IMR-90 (cell line): Measurements from ENCODE around the gene ST14. TPM values are rescaled to one million over a fixed set of nuclear protein-coding genes. Genes with fewer than 3 reads are reported as not detected.

ENCODE experiments used
- ATAC-seq: fragments of 200-7000 bp; cut with Tn5 transposase; 2 replicates; pipeline ENCODE4 v1.9.1; 2020; ENCODE audit warnings: low read depth, mild to moderate bottlenecking, moderate library complexity
- BruUV-seq: library from RNA; stranded (reverse); fragments of 400-500 nt; replicated peaks from 2 replicates; lab custom pipeline; 2021; lab: Mats Ljungman, UMichigan
- CTCF ChIA-PET: fragments of 300-600 bp; formaldehyde crosslinking; extraction: SDS; loops from one replicate; lab custom pipeline; 2021; ENCODE audit warnings: antibody characterized with exemption; lab: Yijun Ruan, JAX
- POLR2A ChIA-PET: fragments of 300-600 bp; sonication (Branson Sonifier 250); formaldehyde crosslinking; loops from one replicate; lab custom pipeline; 2022; ENCODE audit warnings: antibody characterized with exemption; ENCODE audit not compliant: unreplicated experiment; lab: Charles Lee
- DNase-seq: peaks from one replicate; pipeline ENCODE4 v3.0.0; 2013
- H2AFZ ChIP-seq: replicated peaks from 2 replicates; pipeline ENCODE3; 2013; ENCODE audit warnings: low read length, mild to moderate bottlenecking; ENCODE audit not compliant: poor library complexity
- H2AK5ac ChIP-seq: 2 replicates; pipeline ENCODE4 v1.6.1; 2013; ENCODE audit warnings: low read depth, low read length, inconsistent platforms
- H2AK9ac ChIP-seq: replicated peaks from 2 replicates; pipeline ENCODE3; 2013; ENCODE audit warnings: mild to moderate bottlenecking, low read depth, low read length, moderate library complexity; ENCODE audit not compliant: poor library complexity
- H2BK120ac ChIP-seq: 2 replicates; pipeline ENCODE4 v1.6.1; 2013; ENCODE audit warnings: low read depth, low read length, inconsistent platforms
- H2BK15ac ChIP-seq: 3 replicates; pipeline ENCODE4 v1.6.1; 2013; ENCODE audit warnings: low read depth, low read length, inconsistent platforms
- H2BK20ac ChIP-seq: 2 replicates; pipeline ENCODE4 v1.6.1; 2013; ENCODE audit warnings: low read depth, mild to moderate bottlenecking, inconsistent platforms, low read length, moderate library complexity
- H2BK5ac ChIP-seq: 2 replicates; pipeline ENCODE4 v1.6.1; 2013; ENCODE audit warnings: mild to moderate bottlenecking, low read depth, low read length, inconsistent platforms; ENCODE audit not compliant: poor library complexity, severe bottlenecking
- H3K14ac ChIP-seq: replicated peaks from 2 replicates; pipeline ENCODE4 v1.6.1; 2013; ENCODE audit warnings: low read depth, low read length, inconsistent platforms
- H3K18ac ChIP-seq: 2 replicates; pipeline ENCODE4 v1.6.1; 2013; ENCODE audit warnings: low read depth, low read length, control low read depth
- H3K23ac ChIP-seq: 2 replicates; pipeline ENCODE4 v1.6.1; 2013; ENCODE audit warnings: low read depth, low read length, inconsistent platforms
- H3K27ac ChIP-seq: 2 replicates; pipeline ENCODE4 v1.5.1; 2013; ENCODE audit warnings: mild to moderate bottlenecking, control low read depth, low read length; ENCODE audit not compliant: insufficient read depth
- H3K27me3 ChIP-seq: 2 replicates; pipeline ENCODE4 v1.6.1; 2013; ENCODE audit warnings: low read length; ENCODE audit not compliant: control insufficient read depth, insufficient read depth
- H3K36me3 ChIP-seq: 2 replicates; pipeline ENCODE4 v1.6.1; 2013; ENCODE audit warnings: low read length, mixed read lengths; ENCODE audit not compliant: control insufficient read depth, insufficient read depth
- H3K4ac ChIP-seq: 2 replicates; pipeline ENCODE4 v1.6.1; 2013; ENCODE audit warnings: low read depth, low read length, inconsistent platforms
- H3K4me1 ChIP-seq: 2 replicates; pipeline ENCODE4 v1.6.1; 2013; ENCODE audit warnings: low read length, mixed read lengths; ENCODE audit not compliant: control insufficient read depth, insufficient read depth
- H3K4me2 ChIP-seq: 2 replicates; pipeline ENCODE4 v1.6.1; 2013; ENCODE audit warnings: low read depth, mild to moderate bottlenecking, control low read depth, low read length, moderate library complexity
- H3K4me3 ChIP-seq: 2 replicates; pipeline ENCODE4 v1.5.1; 2013; ENCODE audit warnings: low read depth, mild to moderate bottlenecking, control low read depth, low read length, moderate library complexity; ENCODE audit not compliant: insufficient read depth
- H3K56ac ChIP-seq: 2 replicates; pipeline ENCODE4 v1.6.1; 2013; ENCODE audit warnings: low read length, inconsistent platforms; ENCODE audit not compliant: insufficient read depth; ENCODE audit errors: extremely low read depth
- H3K79me1 ChIP-seq, 2 experiments: 2 replicates each; pipeline ENCODE4 v1.6.1; 2013; ENCODE audit warnings: low read length in 2 of 2, inconsistent platforms in 1 of 2, low read depth in 1 of 2
- H3K9ac ChIP-seq: 2 replicates; pipeline ENCODE4 v1.6.1; 2013; ENCODE audit warnings: low read depth, low read length, control low read depth
- H3K9me1 ChIP-seq: 2 replicates; pipeline ENCODE4 v1.6.1; 2013; ENCODE audit warnings: low read length, inconsistent platforms; ENCODE audit not compliant: insufficient read depth
- H3K9me3 ChIP-seq: 2 replicates; pipeline ENCODE4 v1.6.1; 2013; ENCODE audit warnings: low read length; ENCODE audit not compliant: control insufficient read depth, insufficient read depth
- H4K20me1 ChIP-seq: 2 replicates; pipeline ENCODE4 v1.6.1; 2013; ENCODE audit warnings: low read length, inconsistent platforms; ENCODE audit not compliant: insufficient read depth
- H4K5ac ChIP-seq: 2 replicates; pipeline ENCODE4 v1.6.1; 2013; ENCODE audit warnings: mild to moderate bottlenecking, low read depth, low read length, control low read depth
- H4K8ac ChIP-seq, 2 experiments: 2 replicates each; pipeline ENCODE4 v1.6.1; 2013; ENCODE audit warnings: low read depth in 2 of 2, low read length in 2 of 2, control low read depth in 1 of 2, inconsistent platforms in 1 of 2
- H4K91ac ChIP-seq: 2 replicates; pipeline ENCODE4 v1.6.1; 2013; ENCODE audit warnings: low read depth, low read length, inconsistent platforms; ENCODE audit not compliant: insufficient read depth
- BHLHE40 ChIP-seq: fragments of 150-350 bp; IDR thresholded peaks from 2 replicates; pipeline ENCODE4 v1.6.1; 2016; ENCODE audit warnings: mild to moderate bottlenecking, low read depth, low read length
- MAZ ChIP-seq: IDR thresholded peaks from 2 replicates; pipeline ENCODE4 v1.6.1; 2012; ENCODE audit warnings: low read depth, mild to moderate bottlenecking, low read length, improper control_type of control experiment, moderate library complexity, borderline replicate concordance
- NFE2L2 ChIP-seq: fragments of 150-350 bp; IDR thresholded peaks from 2 replicates; pipeline ENCODE4 v1.6.1; 2016; ENCODE audit warnings: low read depth, mild to moderate bottlenecking, low read length
- POLR2A ChIP-seq: IDR thresholded peaks from 2 replicates; pipeline ENCODE4 v1.6.1; 2012; ENCODE audit warnings: mild to moderate bottlenecking, low read depth, low read length
- WGBS, 2 experiments: methylation state at CpG; one replicate each; pipeline versions ENCODE4 v1.1.5 to v1.1.7; 2013; ENCODE audit warnings: missing lambda C conversion rate in 2 of 2; ENCODE audit not compliant: insufficient read length in 1 of 2; ENCODE audit errors: extremely low coverage in 2 of 2; 5-methylcytosine and 5-hydroxymethylcytosine counted together
- dilution Hi-C: fragments of 300-500 bp; cut with HindIII; formaldehyde crosslinking; loops from one replicate; pipeline ENCODE4 v1.14.3; 2018; ENCODE audit warnings: low sequenced_read_pairs; ENCODE audit not compliant: unreplicated experiment
- in situ Hi-C: fragments of 300-500 bp; cut with MboI; formaldehyde crosslinking; loops from 3 replicates; pipeline ENCODE4 v1.14.3; 2019; ENCODE audit warnings: low sequenced_read_pairs, inconsistent platforms, mixed read lengths
- intact Hi-C: fragments of 100-400 bp; cut with micrococcal nuclease; formaldehyde crosslinking; loops from 2 replicates; pipeline ENCODE4 v1.10.0; 2022
- polyA plus RNA-seq, 3 experiments: library from polyadenylated mRNA; depleted of rRNA; stranded (reverse); fragments of >200 nt; gene quantifications; 2 replicates each; pipeline ENCODE4 v1.2.3, GENCODE V29; 2012; ENCODE audit warnings: low replicate concordance in 1 of 3
- total RNA-seq: library from RNA; depleted of rRNA; stranded (reverse); fragments of >200 nt; gene quantifications from 2 replicates; pipeline ENCODE4 v1.2.3, GENCODE V29; 2012

The ST14 gene
- total and polyA plus RNA-seq, 2 of the 4 experiments (the other 2 are of a cell fraction), result not detected

GRCh38 chr11:130208241-130209127 is 48.9 kb downstream of the ST14 start:
- Histone ChIP-seq H3K27me3 (peaks cover 39% of the 10 kb centered on the region), H4K5ac (no peak overlapping the region), H4K8ac (no peak overlapping the region), H3K4me3 (no peak overlapping the region), H2AFZ (no peak overlapping the region), H2BK120ac (no peak overlapping the region), H2BK15ac (no peak overlapping the region), H3K9me1 (no peaks in the 10 kb centered on the region), H2BK5ac (no peak overlapping the region), H4K91ac (no peak overlapping the region), H2AK9ac (no peak overlapping the region), H2BK20ac (no peak overlapping the region), H3K79me1 (no peaks in the 10 kb centered on the region), H3K36me3 (no peaks in the 10 kb centered on the region), H3K4me1 (no peaks in the 10 kb centered on the region), H3K4ac (no peak overlapping the region), H3K18ac (no peak overlapping the region), H3K27ac (no peak overlapping the region), H3K14ac (no peak overlapping the region), H3K56ac (no peak overlapping the region), H3K9ac (no peak overlapping the region), H3K4me2 (no peak overlapping the region), H2AK5ac (no peak overlapping the region), H4K20me1 (no peaks in the 10 kb centered on the region), H3K23ac (no peak overlapping the region), H3K9me3 (no peaks in the 10 kb centered on the region)
- TF ChIP-seq NFE2L2, result no peak
- TF ChIP-seq BHLHE40, result no peak
- no peak for TF ChIP-seq MAZ
- TF ChIP-seq POLR2A, result no peak
- intact Hi-C loops (no loop called here), dilution Hi-C loops (no loop called here), in situ Hi-C loops (loop anchor here (10.0 to 25.0 kb wide), 2 partner anchors 179 to 686 kb away; no protein-coding TSS in a partner anchor)
- no peak for ATAC-seq
- WGBS, 2 experiments, result 93% methylated on average over 26 of the region's 45 CpGs; no CpG with 5 or more reads in 1 of the 2 experiments
- DNase-seq, result no peak
- no TSS peak for BruUV-seq
- POLR2A ChIA-PET, result no interaction called here
- CTCF ChIA-PET, result interaction anchor here (0.6 kb wide), 1 partner anchor 9 kb away, joined by 3 read pairs; no protein-coding TSS in a partner anchor
